Cortex of kidney (tissue), 1 donor: ENCODE data around the gene KPNA2.
"Not testable (repeated sequence)": the region's sequence is repeated elsewhere in the genome, so short reads cannot be mapped to it uniquely, and the experiment has no call there.

Source experiments
- DNase-seq: peaks from one replicate; lab custom pipeline; 2025; lab: John Stamatoyannopoulos, UW

The KPNA2 gene

GRCh38 chr17:68035523-68036303, at the start of gene KPNA2:
KPNA2 (plus strand) TSS chr17:68035735; CDS start chr17:68037133, 1,398 bp downstream.
- no peak for DNase-seq

GRCh38 chr17:67990909-67991308, 44.6 kb upstream of the KPNA2 start:
- DNase-seq = no peak

- DNase-seq = no peak
Measured at GRCh38 chr17:67992548-67993152, 42.9 kb upstream of the KPNA2 start.

DNA sequence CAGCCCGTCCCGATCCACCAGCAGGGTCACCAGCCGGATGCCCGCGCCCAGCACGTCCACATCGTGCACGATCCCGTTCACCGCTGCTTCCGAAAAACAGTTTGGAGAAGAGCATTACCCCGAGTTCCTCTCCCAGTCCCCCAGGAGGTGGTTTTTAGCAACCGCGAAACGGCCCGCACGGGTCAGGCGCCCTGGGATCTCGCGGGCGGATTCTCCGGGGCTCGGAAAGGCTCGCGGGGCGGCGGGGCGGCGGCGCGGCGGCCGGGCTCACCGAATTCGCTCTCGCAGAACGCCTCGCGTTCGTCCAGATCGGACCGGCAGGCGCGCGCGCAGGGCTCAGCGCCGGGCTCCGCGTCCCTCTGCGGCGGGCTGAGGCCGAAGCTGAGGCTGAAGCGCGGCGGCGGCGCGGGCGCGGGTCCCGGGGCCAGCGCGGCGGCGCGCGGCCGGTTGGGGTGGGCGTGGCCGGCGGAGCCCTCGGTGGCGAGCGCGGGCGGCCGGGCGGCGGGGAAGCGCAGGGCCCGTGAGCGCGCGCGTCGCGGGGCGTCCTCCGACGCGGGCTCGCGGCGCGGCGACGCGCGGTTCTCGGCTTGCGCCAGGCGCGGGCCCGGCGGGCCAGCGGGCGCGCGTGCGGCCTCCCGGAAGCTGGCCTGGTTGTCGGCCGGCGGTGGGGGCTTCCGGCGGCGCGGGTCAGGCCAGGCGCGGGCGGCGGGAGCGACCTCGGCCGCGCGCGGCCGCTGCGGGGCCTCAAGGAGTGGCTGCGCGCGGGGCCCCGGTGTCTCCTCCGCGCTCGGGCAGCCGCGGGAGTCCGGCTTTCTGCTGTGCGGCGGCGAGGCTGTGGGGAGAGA, 42.2 kb upstream of the KPNA2 start:
- no peak for DNase-seq

- no peak for DNase-seq
Measured at GRCh38 chr17:67993998-67994361, 41.6 kb upstream of the KPNA2 start.

GRCh38 chr17:67994817-67995569, 40.5 kb upstream of the KPNA2 start:
- DNase-seq = no peak

- no peak for DNase-seq
Measured at GRCh38 chr17:67995570-67996263, 39.8 kb upstream of the KPNA2 start.

DNA sequence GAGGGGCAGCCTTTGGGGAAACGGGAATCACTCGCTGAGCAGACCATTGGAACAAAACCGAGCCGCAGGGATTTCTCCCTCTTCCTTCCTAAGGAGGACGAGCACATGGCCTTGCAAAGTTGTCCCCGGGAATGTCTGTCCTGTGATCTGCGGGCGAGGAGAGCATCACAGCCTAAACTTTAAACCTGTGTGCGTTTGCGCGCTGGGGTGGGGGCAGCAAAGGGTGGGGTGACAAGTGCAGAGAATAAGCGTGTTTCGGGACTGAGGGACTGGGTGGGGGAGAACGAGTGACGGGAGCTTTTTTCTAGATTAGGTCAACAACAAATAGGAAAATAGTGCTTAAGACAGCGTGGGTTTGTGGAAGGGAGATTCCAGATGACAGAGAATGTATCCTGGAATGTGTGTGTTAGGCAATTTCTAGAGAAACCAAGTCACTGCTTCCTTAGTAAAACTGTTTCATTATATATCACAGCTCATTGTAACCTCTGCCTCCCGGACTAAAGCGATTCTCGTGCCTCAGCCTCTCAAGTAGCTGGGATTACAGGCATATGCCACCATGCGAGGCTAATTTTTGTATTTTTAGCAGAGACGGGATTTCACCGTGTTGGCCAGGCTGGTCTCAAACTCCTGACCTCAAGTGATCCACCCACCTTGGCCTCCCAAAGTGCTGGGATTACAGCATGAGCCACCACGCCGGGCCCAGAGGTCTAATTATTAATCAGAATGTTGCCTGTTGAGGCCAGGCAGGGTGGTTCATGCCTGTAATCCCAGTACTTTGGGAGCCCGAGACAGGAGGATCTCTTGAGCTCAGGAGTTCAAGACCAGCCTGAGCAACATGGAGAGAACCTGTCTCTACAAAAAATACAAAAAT, 39.0 kb upstream of the KPNA2 start, which contains the start of gene C17orf58:
Gene C17orf58, minus strand, starts transcription at position 169 of the 871 bp plus-strand sequence. CDS start 271 bp downstream, outside the sequence.
- DNase-seq = not testable (repeated sequence)

- DNase-seq = no peak
Measured at GRCh38 chr17:67998466-67998865, 37.1 kb upstream of the KPNA2 start.

GRCh38 chr17:67999291-67999911, 36.1 kb upstream of the KPNA2 start:
- DNase-seq = no peak

GRCh38 chr17:68004201-68004600, 31.3 kb upstream of the KPNA2 start:
- DNase-seq = no peak

- no peak for DNase-seq
Measured at GRCh38 chr17:68006797-68007196, 28.7 kb upstream of the KPNA2 start.

DNA sequence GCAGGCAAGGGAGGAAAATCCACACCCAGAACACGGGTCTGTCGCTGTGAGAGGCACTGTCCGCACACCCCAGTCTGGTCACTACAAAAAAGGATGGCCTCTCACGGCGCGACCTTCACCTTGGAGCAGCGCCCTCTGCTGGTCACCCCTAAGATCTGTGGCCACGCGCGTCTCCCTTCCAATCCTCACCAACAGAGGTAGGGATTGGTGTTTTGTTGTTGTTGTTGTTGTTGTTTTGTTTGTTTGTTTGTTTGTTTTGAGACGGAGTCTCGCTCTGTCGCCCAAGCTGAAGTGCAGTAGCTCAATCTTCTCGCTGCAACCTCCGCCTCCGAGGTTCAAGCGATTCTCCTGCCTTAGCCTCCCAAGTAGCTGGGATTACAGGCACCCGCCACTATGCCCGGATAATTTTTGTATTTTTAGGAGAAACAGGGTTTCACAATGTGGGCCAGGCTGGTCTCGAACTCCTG, 24.3 kb upstream of the KPNA2 start:
- DNase-seq = no peak

DNA sequence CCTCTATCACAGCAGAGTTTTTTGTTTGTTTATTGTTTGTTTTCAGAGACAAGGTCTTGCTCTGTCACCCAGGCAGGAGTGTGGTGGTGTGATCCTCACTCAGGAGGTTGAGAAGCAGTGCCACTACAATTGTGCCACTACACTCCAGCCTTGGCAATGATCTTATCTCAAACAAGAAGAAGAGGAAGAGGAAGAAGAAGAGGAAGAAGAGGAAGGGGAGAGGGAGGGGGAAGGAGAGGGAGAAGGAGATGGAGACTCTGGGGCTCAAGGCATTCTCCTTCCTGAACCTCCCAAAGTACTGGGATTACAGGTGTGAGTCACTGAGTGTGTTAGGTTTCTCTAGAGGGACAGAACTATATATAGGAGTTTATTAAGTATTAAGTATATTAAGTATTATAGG, 22.1 kb upstream of the KPNA2 start:
- DNase-seq = no peak

DNA sequence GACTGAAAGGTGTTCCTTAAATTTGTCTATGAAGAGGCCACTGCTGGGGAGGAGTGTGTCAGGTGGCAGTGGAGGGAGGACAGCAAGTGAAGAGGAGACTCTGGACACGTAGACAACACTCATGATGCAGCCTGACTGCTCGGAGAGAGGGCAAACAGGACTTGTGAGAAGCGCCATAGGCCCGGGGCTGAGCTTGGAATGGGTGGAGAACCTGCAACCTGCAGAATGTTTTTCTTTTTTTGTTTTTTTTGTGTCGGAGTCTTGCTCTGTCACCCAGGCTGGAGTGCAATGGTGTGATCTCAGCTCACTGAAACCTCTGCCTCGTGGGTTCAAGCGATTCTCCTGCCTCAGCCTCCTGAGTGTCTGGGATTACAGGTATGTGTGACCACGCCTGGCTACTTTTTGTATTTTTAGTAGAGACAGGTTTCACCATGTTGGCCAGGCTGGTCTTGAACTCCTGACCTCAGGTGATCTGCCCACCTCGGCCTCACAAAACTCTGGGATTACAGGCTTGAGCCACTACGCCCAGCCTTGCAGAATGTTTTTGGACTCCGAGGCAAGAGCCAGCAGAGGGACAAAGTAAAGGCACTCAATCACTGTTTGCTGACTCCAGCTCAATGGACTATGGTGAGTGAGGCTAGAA, 20.3 kb upstream of the KPNA2 start:
- DNase-seq = no peak

DNA sequence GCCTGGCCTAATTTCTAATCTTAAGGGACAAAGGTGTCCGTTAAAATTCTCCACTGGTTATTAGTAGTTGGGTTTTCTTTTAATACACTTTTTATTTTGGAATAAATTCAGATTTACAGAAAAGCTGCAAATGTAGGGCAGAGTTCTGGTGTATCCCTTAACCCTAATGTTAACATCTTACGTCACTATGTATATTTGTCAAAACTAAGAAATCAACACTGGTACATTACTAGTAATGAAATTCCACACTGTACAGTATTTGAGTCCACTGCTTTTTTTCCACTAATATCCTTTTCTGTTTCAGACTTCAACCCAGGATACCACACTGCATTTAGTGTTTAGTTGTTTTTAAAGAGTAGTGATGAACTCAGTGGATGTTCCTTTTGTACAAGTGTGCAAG, 18.7 kb upstream of the KPNA2 start:
- DNase-seq = no peak

DNA sequence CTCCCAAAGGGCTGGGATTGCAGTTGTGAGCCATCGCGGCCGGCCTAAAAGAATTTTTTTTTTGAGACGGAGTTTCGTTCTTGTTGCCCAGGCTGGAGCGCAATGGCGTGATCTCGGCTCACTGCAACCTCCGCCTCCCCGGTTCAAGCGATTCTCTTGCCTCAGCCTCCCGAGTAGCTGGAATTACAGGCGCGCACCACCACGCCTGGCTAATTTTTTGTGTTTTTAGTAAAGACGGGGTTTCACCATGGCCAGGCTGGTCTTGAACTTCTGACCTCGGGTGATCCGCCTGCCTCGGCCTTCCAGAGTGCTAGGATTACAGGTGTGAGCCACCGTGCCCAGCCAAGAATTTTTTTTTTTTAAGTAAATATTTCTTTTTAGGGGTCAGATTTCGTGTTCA, 17.0 kb upstream of the KPNA2 start:
- not testable (repeated sequence) for DNase-seq

GRCh38 chr17:68019336-68019674, 16.2 kb upstream of the KPNA2 start:
- no peak for DNase-seq

- DNase-seq = peak; percentile 83
Measured at GRCh38 chr17:68019675-68020408, 15.7 kb upstream of the KPNA2 start.
